Stimulated activated CD4-positive, alpha-beta T cell treated with anti-CD3 and anti-CD28 coated beads, Interleukin-12 subunit alpha, Interleukin-12 subunit beta, amount 100 ng/mL, for 48 hours (primary cell): ENCODE measurements around the gene DLL4.

Experiments used
- DNase-seq, 3 donors: peaks; one replicate each; pipeline ENCODE4 v3.0.0-alpha.2; 2020; ENCODE audit warnings: low read depth in 2 of 3, low spot score in 1 of 3

DLL4 gene

DNA sequence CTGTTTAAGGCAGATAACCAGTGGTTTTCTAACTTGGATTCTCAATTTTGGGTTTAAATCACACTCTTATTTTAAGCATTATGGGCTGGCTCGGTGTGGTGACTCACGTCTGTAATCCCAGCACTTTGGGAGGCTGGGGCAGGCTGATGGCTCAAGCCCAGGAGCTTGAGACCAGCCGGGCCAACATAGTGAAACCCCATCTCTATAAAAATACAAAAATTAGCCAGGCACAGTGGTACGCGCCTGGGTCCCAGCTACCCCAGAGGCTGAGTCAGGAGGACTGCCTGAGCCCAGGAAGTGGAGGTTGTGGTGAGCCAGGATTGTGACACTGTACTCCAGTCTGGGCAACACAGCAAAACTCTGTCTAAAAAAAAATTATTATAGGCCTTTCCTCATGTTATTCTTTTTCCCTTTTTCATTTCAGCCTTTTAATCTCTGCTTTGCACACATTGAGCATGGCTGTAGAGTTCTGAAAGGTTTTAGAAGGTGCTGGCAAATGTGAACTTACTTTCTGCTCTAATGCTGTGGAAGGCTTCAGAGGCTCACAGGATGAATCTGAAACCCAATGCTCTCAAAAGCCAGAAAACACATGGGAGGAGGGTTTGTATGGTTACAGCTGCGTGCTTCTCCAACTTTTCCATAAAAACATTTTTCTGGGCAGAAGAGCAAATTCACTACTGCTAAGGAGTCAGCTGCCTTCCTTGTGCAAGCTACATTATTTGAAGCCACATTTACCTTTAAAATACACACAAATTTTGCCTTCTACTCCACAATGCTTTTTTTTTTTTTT lies 56.6 kb downstream of the DLL4 start:
- DNase-seq, result no peak

DNA sequence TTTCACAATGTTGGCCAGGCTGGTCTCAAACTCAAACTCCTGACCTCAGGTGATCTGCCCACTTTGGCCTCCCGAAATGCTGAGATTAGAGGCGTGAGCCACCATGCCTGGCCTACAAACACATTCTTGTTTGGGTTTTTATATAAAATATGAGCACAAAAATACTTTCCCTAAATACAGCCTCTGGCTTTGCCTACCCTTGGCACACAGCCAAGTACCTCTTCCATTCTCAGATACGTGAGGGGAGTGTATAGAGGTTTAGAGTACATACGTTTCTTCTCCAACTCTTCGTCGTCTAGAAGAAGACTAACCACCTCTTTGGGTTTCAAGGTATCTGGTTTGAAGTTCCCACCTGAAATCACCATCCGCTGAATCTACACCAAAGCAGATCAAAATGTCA lies 57.7 kb downstream of the DLL4 start:
- DNase-seq, result no peak

DNA sequence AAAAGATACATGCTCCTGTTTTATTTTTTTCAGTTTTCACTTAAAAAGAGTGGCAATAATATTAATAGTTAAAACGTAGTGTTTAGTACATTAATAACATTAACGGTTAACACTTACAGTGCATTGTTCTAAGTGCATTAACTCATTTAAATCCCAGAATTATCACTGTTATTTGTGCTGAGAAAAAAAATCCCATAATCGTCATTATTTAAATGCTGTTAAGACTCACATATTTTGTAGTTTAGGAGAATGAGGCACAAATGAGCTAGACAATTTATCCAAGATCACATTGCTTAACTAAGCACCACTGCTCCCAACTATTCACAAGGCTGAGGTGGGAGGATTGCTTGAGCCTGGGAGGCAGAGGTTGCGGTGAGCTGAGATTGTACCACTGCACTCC lies 59.0 kb downstream of the DLL4 start:
- DNase-seq, result no peak
